Measurements from ENCODE around the gene PFKFB1. TPM values are rescaled to one million over a fixed set of nuclear protein-coding genes. Genes with fewer than 3 reads are reported as not detected.

Gene PFKFB1
- total and polyA plus RNA-seq, 9 of the 15 experiments (the other 6 are each of a cell fraction or from before 2014, with no cell fraction given): 0.07 to 0.24 (median 0.15) TPM; not detected in 2

- TF ChIP-seq ZNF395 (CRISPR knock-in tag; IDR thresholded peaks at IDR 0.05): 0 out of 2 replicates have a peak, but pooled peaks have one; percentile 50
- peak; percentile 88; the same call in 1 of the 2 replicates for TF ChIP-seq CC2D1A (IDR thresholded peaks at IDR 0.05)
- TF ChIP-seq ZNF589 (CRISPR knock-in tag; IDR thresholded peaks at IDR 0.05; ENCODE audit: low read depth): 0 out of 2 replicates have a peak, but pooled peaks have one; percentile 40
These were observed 34.1 kb upstream of the PFKFB1 start (continued) for GRCh38 chrX:55028040-55028439.

GRCh38 chrX:55026840-55027239, 32.9 kb upstream of the PFKFB1 start:
- no peaks in the 10 kb centered on the region for H3K27me3 ChIP-seq (ENCODE audit: control insufficient read depth in 2 of 2, insufficient read depth in 2 of 2, low read length in 2 of 2)
- H2AFZ ChIP-seq (ENCODE audit: low read depth, low read length): no peak overlapping the region
- POLR2A ChIA-PET: no interaction called here
- DNase-seq (ENCODE audit: extremely low read depth in 1 of 4, low spot score in 3 of 4) (no peak), FAIRE-seq (no peak), ATAC-seq (no peak)
- no peak overlapping the region for H3K4me3 ChIP-seq
- peaks cover 17% of the 10 kb centered on the region for H3K79me2 ChIP-seq (ENCODE audit: control insufficient read depth, insufficient read depth, low read length)
- no peaks in the 10 kb centered on the region for H3K9me1 ChIP-seq (ENCODE audit: control insufficient read depth, insufficient read depth, low read length)
- H3K9ac ChIP-seq (ENCODE audit: insufficient read depth in 1 of 2, low read depth in 2 of 2, low read length in 2 of 2): no peak overlapping the region
- CTCF ChIA-PET (ENCODE audit: low intra/inter-chr PET ratio): no interaction called here
- 17% methylated on average over 2 of the region's 2 CpGs for WGBS (ENCODE audit: insufficient coverage, low coverage, missing lambda C conversion rate)
- H3K36me3 ChIP-seq (ENCODE audit: control insufficient read depth, insufficient read depth, low read length): no peaks in the 10 kb centered on the region; the same call in 2 of the 3 replicates
- H3K27ac ChIP-seq (ENCODE audit: extremely low read depth, low read depth, low read length): no peak overlapping the region
- no TSS peak for BruUV-seq (replicated peaks)
- H3K4me1 ChIP-seq (replicated peaks in 1 of 2; ENCODE audit: control insufficient read depth in 2 of 2, insufficient read depth in 2 of 2, low read length in 2 of 2): peaks cover 9 to 27% of the 10 kb centered on the region in 2 experiments; a peak in 4 of 5 replicates
- no peaks in the 10 kb centered on the region for H3K9me3 ChIP-seq (replicated peaks; ENCODE audit: control insufficient read depth, insufficient read depth, low read depth, low read length)
- TF ChIP-seq ZNF512 (tag; IDR thresholded peaks at IDR 0.05) (peak; percentile 95), SETDB1 (IDR thresholded peaks at IDR 0.05; ENCODE audit: low read length) (no peak)
- H4K20me1 ChIP-seq (replicated peaks; ENCODE audit: control insufficient read depth, insufficient read depth, low read length): no peaks in the 10 kb centered on the region
- intact Hi-C loops (cut with micrococcal nuclease) (no loop called here), in situ Hi-C loops (cut with MboI) (no loop called here)
- peak overlapping the region; percentile 61; the same call in 1 of the 2 replicates for H3K4me2 ChIP-seq (ENCODE audit: insufficient read depth, low read length)

Data from K562 (cell line).